DND-41 (cell line): Measurements from ENCODE around the gene SPATA31E1.

ENCODE experiments used
- ATAC-seq: fragments of 200-7000 bp; cut with Tn5 transposase; 3 replicates; pipeline ENCODE4 v1.9.1; 2021; ENCODE audit warnings: low read depth; ENCODE audit not compliant: insufficient read depth
- DNase-seq: peaks from one replicate; pipeline ENCODE4 v3.0.0-alpha.2; 2020
- H2AFZ ChIP-seq: 2 replicates; pipeline ENCODE4 v1.6.0; 2012; ENCODE audit warnings: low read depth, low read length
- H3K27ac ChIP-seq: 2 replicates; pipeline ENCODE4 v1.5.1; 2012; ENCODE audit warnings: low read length, inconsistent platforms
- H3K27me3 ChIP-seq: fragments of 200-600 bp; sonication (generic); 2 replicates; pipeline ENCODE4 v1.6.0; 2012; ENCODE audit warnings: low read length, mild to moderate bottlenecking, inconsistent platforms; ENCODE audit not compliant: insufficient read depth, poor library complexity
- H3K36me3 ChIP-seq: 2 replicates; pipeline ENCODE4 v1.5.1; 2012; ENCODE audit warnings: low read length, inconsistent platforms; ENCODE audit not compliant: insufficient read depth
- H3K4me1 ChIP-seq: 2 replicates; pipeline ENCODE4 v1.5.1; 2012; ENCODE audit warnings: mild to moderate bottlenecking, low read length; ENCODE audit not compliant: insufficient read depth
- H3K4me2 ChIP-seq: 2 replicates; pipeline ENCODE4 v1.6.0; 2012; ENCODE audit warnings: mild to moderate bottlenecking, moderate library complexity, low read length, inconsistent platforms; ENCODE audit not compliant: insufficient read depth
- H3K4me3 ChIP-seq, 2 experiments: fragments of 200-600 bp in 1 of 2; shearing (Covaris generic) in 1 of 2; 2 replicates each; pipeline ENCODE4 v1.5.1; 2012 to 2016; ENCODE audit warnings: inconsistent platforms in 2 of 2, low read length in 2 of 2, mild to moderate bottlenecking in 2 of 2, low read depth in 1 of 2, moderate library complexity in 1 of 2
- H3K79me2 ChIP-seq: 2 replicates; pipeline ENCODE4 v1.6.0; 2012; ENCODE audit warnings: low read length, inconsistent platforms; ENCODE audit not compliant: insufficient read depth
- H3K9ac ChIP-seq: 2 replicates; pipeline ENCODE4 v1.6.0; 2012; ENCODE audit warnings: low read depth, mild to moderate bottlenecking, inconsistent platforms, low read length, moderate library complexity
- H3K9me3 ChIP-seq: 2 replicates; pipeline ENCODE4 v1.5.1; 2012; ENCODE audit warnings: low read length, moderate library complexity, mild to moderate bottlenecking, inconsistent platforms; ENCODE audit not compliant: insufficient read depth, severe bottlenecking
- H4K20me1 ChIP-seq: 2 replicates; pipeline ENCODE4 v1.6.0; 2012; ENCODE audit warnings: low read length; ENCODE audit not compliant: insufficient read depth
- CTCF ChIP-seq: IDR thresholded peaks from 2 replicates; pipeline ENCODE4 v1.5.1; 2012; ENCODE audit warnings: borderline replicate concordance, low read length, moderate library complexity, mild to moderate bottlenecking; ENCODE audit not compliant: poor library complexity, severe bottlenecking; ENCODE audit errors: extremely low read depth
- EZH2 ChIP-seq: IDR thresholded peaks from 3 replicates; pipeline ENCODE4 v1.6.1; 2012; ENCODE audit warnings: borderline replicate concordance, low read depth, mild to moderate bottlenecking, moderate library complexity, low read length, inconsistent platforms; ENCODE audit not compliant: severe bottlenecking

SPATA31E1 gene

GRCh38 chr9:87882627-87883026 lies at the start of gene SPATA31E1:
Gene SPATA31E1 (plus strand): TSS chr9:87882877. CDS start chr9:87882892, 15 bp downstream.
- Histone ChIP-seq H2AFZ (no peak within 1 kb of the TSS), H3K4me3 (no peak within 1 kb of the TSS), H3K4me1 (no peaks in the 10 kb centered on the region), H4K20me1 (no peaks in the 10 kb centered on the region), H3K9me3 (no peaks in the 10 kb centered on the region), H3K9ac (no peak within 1 kb of the TSS), H3K4me2 (no peak within 1 kb of the TSS), H3K27me3 (no peaks in the 10 kb centered on the region), H3K36me3 (no peaks in the 10 kb centered on the region), H3K27ac (no peak within 1 kb of the TSS), H3K79me2 (no peaks in the 10 kb centered on the region)
- TF ChIP-seq EZH2, result no peak
- TF ChIP-seq CTCF, result no peak
- no peak for DNase-seq
- no peak for ATAC-seq

GRCh38 chr9:87834357-87834756 lies 48.3 kb upstream of the SPATA31E1 start:
- H4K20me1 ChIP-seq, result no peaks in the 10 kb centered on the region
- no peaks in the 10 kb centered on the region for H3K79me2 ChIP-seq
- no peaks in the 10 kb centered on the region for H3K36me3 ChIP-seq
- H3K9me3 ChIP-seq, result no peaks in the 10 kb centered on the region
- DNase-seq (no peak), ATAC-seq (no peak)
- H3K9ac ChIP-seq, result no peak overlapping the region
- no peak overlapping the region for H3K4me3 ChIP-seq
- H3K27ac ChIP-seq, result no peak overlapping the region
- H3K4me2 ChIP-seq, result no peak overlapping the region
- H2AFZ ChIP-seq, result no peak overlapping the region
- no peak for TF ChIP-seq EZH2
- TF ChIP-seq CTCF, result no peak
- no peaks in the 10 kb centered on the region for H3K4me1 ChIP-seq
- no peaks in the 10 kb centered on the region for H3K27me3 ChIP-seq

GRCh38 chr9:87836536-87836935 lies 46.1 kb upstream of the SPATA31E1 start:
- H3K27ac ChIP-seq, result no peak overlapping the region
- H3K9ac ChIP-seq, result no peak overlapping the region
- no peak for DNase-seq
- no peak for ATAC-seq
- H3K79me2 ChIP-seq, result no peaks in the 10 kb centered on the region
- no peak for TF ChIP-seq CTCF
- TF ChIP-seq EZH2, result no peak
- H3K36me3 ChIP-seq, result no peaks in the 10 kb centered on the region
- H3K4me1 ChIP-seq, result no peaks in the 10 kb centered on the region
- no peaks in the 10 kb centered on the region for H4K20me1 ChIP-seq
- no peak overlapping the region for H3K4me2 ChIP-seq
- no peak overlapping the region for H2AFZ ChIP-seq
- no peaks in the 10 kb centered on the region for H3K9me3 ChIP-seq
- no peak overlapping the region for H3K4me3 ChIP-seq
- no peaks in the 10 kb centered on the region for H3K27me3 ChIP-seq
